D721Med (cell line): ENCODE data around the gene ESPNL.

ENCODE experiments used
- DNase-seq: peaks from one replicate; pipeline ENCODE4 v3.0.0; 2011; ENCODE audit warnings: low spot score; ENCODE audit not compliant: insufficient read length
- FAIRE-seq: peaks from 2 replicates; lab custom pipeline; 2011; peaks lifted over from hg19 to GRCh38; lab: Jason Lieb, UNC
- CTCF ChIP-seq: IDR thresholded peaks from 2 replicates; pipeline ENCODE4 v1.5.1; 2012; ENCODE audit warnings: mild to moderate bottlenecking, control low read depth; ENCODE audit not compliant: insufficient read depth; ENCODE audit errors: missing control alignments

The ESPNL gene

GRCh38 chr2:238067939-238068338 is 32.2 kb upstream of the ESPNL start:
- FAIRE-seq (no peak), DNase-seq (no peak)
- TF ChIP-seq CTCF: no peak

GRCh38 chr2:238069021-238069709 is 31.0 kb upstream of the ESPNL start:
- no peak for TF ChIP-seq CTCF
- DNase-seq: no peak
- FAIRE-seq: no peak

GRCh38 chr2:238069877-238070276 is 30.3 kb upstream of the ESPNL start:
- DNase-seq (no peak), FAIRE-seq (no peak)
- no peak for TF ChIP-seq CTCF

GRCh38 chr2:238075397-238075796 is 24.7 kb upstream of the ESPNL start:
- FAIRE-seq (no peak), DNase-seq (no peak)
- no peak for TF ChIP-seq CTCF

GRCh38 chr2:238077292-238077691 is 22.8 kb upstream of the ESPNL start:
- TF ChIP-seq CTCF: no peak
- peak; percentile 41 for FAIRE-seq
- DNase-seq: no peak

- no peak for DNase-seq
- TF ChIP-seq CTCF: no peak
- FAIRE-seq: no peak
Observed at GRCh38 chr2:238079874-238080327, 20.2 kb upstream of the ESPNL start.

- no peak for DNase-seq
- no peak for TF ChIP-seq CTCF
Observed at GRCh38 chr2:238080518-238080917, 19.6 kb upstream of the ESPNL start.

More at GRCh38 chr2:238080518-238080917, 19.6 kb upstream of the ESPNL start:
- no peak for FAIRE-seq
